CD14-positive monocyte (primary cell): ENCODE measurements around the gene SACM1L. TPM values are rescaled to one million over a fixed set of nuclear protein-coding genes. Genes with fewer than 3 reads are reported as not detected.

Experiments
- DNase-seq, 3 donors: peaks; one replicate each; pipeline ENCODE4 v3.0.0-alpha.2; 2011 to 2022
- H2AFZ ChIP-seq: 2 replicates; pipeline ENCODE4 v1.6.0; 2012; ENCODE audit warnings: mild to moderate bottlenecking, low read depth, low read length, inconsistent platforms; ENCODE audit not compliant: insufficient read depth, poor library complexity, severe bottlenecking
- H3K27ac ChIP-seq, 2 donors: 1 replicate in 1 of 2; 2 replicates in 1 of 2; pipeline ENCODE4 v1.5.1; 2012 to 2013; ENCODE audit warnings: low read length in 2 of 2, control low read depth in 1 of 2, inconsistent platforms in 1 of 2, low read depth in 1 of 2, mild to moderate bottlenecking in 1 of 2
- H3K27me3 ChIP-seq, 2 donors: one replicate each; pipeline versions ENCODE4 v1.6.0 to v1.6.1; 2011 to 2013; ENCODE audit warnings: low read length in 2 of 2; ENCODE audit not compliant: control insufficient read depth in 2 of 2, insufficient read depth in 2 of 2
- H3K36me3 ChIP-seq, 2 donors: replicated peaks in 1 of 2; 1 replicate in 1 of 2; 2 replicates in 1 of 2; pipeline versions ENCODE4 v1.5.1 to v1.6.1; 2012 to 2013; ENCODE audit warnings: low read length in 2 of 2, control low read depth in 1 of 2, inconsistent platforms in 1 of 2, mild to moderate bottlenecking in 1 of 2; ENCODE audit not compliant: insufficient read depth in 2 of 2, control insufficient read depth in 1 of 2
- H3K4me1 ChIP-seq, 2 donors: 1 replicate in 1 of 2; 2 replicates in 1 of 2; pipeline versions ENCODE4 v1.5.1 to v1.6.1; 2012 to 2013; ENCODE audit warnings: low read length in 2 of 2, control low read depth in 1 of 2, inconsistent platforms in 1 of 2, mild to moderate bottlenecking in 1 of 2, moderate library complexity in 1 of 2; ENCODE audit not compliant: insufficient read depth in 2 of 2, control insufficient read depth in 1 of 2
- H3K4me2 ChIP-seq: replicated peaks from 2 replicates; pipeline ENCODE3; 2012; ENCODE audit warnings: low read length, moderate library complexity, mild to moderate bottlenecking; ENCODE audit not compliant: poor library complexity, severe bottlenecking; ENCODE audit errors: extremely low read depth
- H3K4me3 ChIP-seq, 3 experiments: fragments of 200-600 bp in 1 of 3; sonication (generic) in 1 of 3; replicated peaks in 1 of 3; 1 replicate in 2 of 3; 2 replicates in 1 of 3; pipeline ENCODE4 v1.5.1; 2011 to 2013; ENCODE audit warnings: low read length in 3 of 3, mild to moderate bottlenecking in 3 of 3, control low read depth in 2 of 3, low read depth in 2 of 3, inconsistent platforms in 1 of 3, moderate library complexity in 1 of 3
- H3K79me2 ChIP-seq: 2 replicates; pipeline ENCODE4 v1.6.0; 2012; ENCODE audit warnings: mild to moderate bottlenecking, control low read depth, inconsistent platforms, low read length, moderate library complexity; ENCODE audit not compliant: insufficient read depth
- H3K9ac ChIP-seq: 2 replicates; pipeline ENCODE4 v1.6.0; 2017; ENCODE audit warnings: low read length, mild to moderate bottlenecking; ENCODE audit not compliant: insufficient read depth, poor library complexity, severe bottlenecking
- H3K9me3 ChIP-seq, 2 donors: replicated peaks in 1 of 2; 1 replicate in 1 of 2; 2 replicates in 1 of 2; pipeline versions ENCODE4 v1.5.1 to v1.6.1; 2012 to 2013; ENCODE audit warnings: low read length in 2 of 2, control low read depth in 1 of 2; ENCODE audit not compliant: control insufficient read depth in 1 of 2, insufficient read depth in 1 of 2
- H4K20me1 ChIP-seq: 2 replicates; pipeline ENCODE4 v1.6.0; 2012; ENCODE audit warnings: mild to moderate bottlenecking, low read length, control low read depth, moderate library complexity; ENCODE audit not compliant: insufficient read depth
- H3K27ac Mint-ChIP-seq, 7 donors: one replicate each; pipeline ENCODE4 v1.8.0; 2020; ENCODE audit warnings: mild to moderate bottlenecking in 7 of 7, mixed read lengths in 7 of 7, moderate library complexity in 6 of 7, inconsistent platforms in 2 of 7
- H3K27me3 Mint-ChIP-seq, 3 donors: one replicate each; pipeline ENCODE4 v1.8.0; 2021 to 2022; ENCODE audit warnings: low read depth in 3 of 3, mild to moderate bottlenecking in 3 of 3, mixed read lengths in 3 of 3, moderate library complexity in 3 of 3, inconsistent platforms in 1 of 3
- H3K36me3 Mint-ChIP-seq, 2 donors: one replicate each; pipeline ENCODE4 v1.8.0; 2020; ENCODE audit warnings: mixed read lengths in 2 of 2, inconsistent platforms in 1 of 2, mild to moderate bottlenecking in 1 of 2
- H3K4me1 Mint-ChIP-seq: one replicate; pipeline ENCODE4 v1.8.0; 2020; ENCODE audit warnings: mild to moderate bottlenecking, mixed read lengths
- H3K4me3 Mint-ChIP-seq, 2 donors: one replicate each; pipeline ENCODE4 v1.8.0; 2020; ENCODE audit warnings: mild to moderate bottlenecking in 2 of 2, mixed read lengths in 2 of 2, moderate library complexity in 1 of 2
- H3K9me3 Mint-ChIP-seq, 7 donors: one replicate each; pipeline ENCODE4 v1.8.0; 2020 to 2022; ENCODE audit warnings: mixed read lengths in 7 of 7, mild to moderate bottlenecking in 6 of 7, moderate library complexity in 6 of 7, inconsistent platforms in 2 of 7
- WGBS: methylation state at CpG from one replicate; pipeline ENCODE4 v1.1.5; 2013; ENCODE audit warnings: missing lambda C conversion rate; ENCODE audit not compliant: insufficient coverage; 5-methylcytosine and 5-hydroxymethylcytosine counted together
- intact Hi-C, 2 donors: fragments of 100-400 bp; cut with micrococcal nuclease; formaldehyde crosslinking; loops; one replicate each; pipeline versions ENCODE4 v1.15.0 to v1.15.1; 2023
- polyA plus RNA-seq, 3 donors: library from polyadenylated mRNA; depleted of rRNA in 1 of 3; unstranded in 2 of 3; stranded (reverse) in 1 of 3; fragments of 300-500 nt in 2 of 3; fragments of >200 nt in 1 of 3; fragmentation: Illumina TruSeq in 2 of 3; gene quantifications; 1 replicate in 2 of 3; 2 replicates in 1 of 3; pipeline ENCODE4 v1.2.3, GENCODE V29; 2012 to 2021
- TF ChIP-seq, protein P1 (sequence below): fragments of 200-600 bp; IDR thresholded peaks from one replicate; pipeline ENCODE4 v1.8.0; 2022; ENCODE audit warnings: antibody characterized with exemption, mild to moderate bottlenecking

The SACM1L gene
- polyA plus RNA-seq, 3 donors = 14.6 to 25.7 (median 21.5) TPM

DNA sequence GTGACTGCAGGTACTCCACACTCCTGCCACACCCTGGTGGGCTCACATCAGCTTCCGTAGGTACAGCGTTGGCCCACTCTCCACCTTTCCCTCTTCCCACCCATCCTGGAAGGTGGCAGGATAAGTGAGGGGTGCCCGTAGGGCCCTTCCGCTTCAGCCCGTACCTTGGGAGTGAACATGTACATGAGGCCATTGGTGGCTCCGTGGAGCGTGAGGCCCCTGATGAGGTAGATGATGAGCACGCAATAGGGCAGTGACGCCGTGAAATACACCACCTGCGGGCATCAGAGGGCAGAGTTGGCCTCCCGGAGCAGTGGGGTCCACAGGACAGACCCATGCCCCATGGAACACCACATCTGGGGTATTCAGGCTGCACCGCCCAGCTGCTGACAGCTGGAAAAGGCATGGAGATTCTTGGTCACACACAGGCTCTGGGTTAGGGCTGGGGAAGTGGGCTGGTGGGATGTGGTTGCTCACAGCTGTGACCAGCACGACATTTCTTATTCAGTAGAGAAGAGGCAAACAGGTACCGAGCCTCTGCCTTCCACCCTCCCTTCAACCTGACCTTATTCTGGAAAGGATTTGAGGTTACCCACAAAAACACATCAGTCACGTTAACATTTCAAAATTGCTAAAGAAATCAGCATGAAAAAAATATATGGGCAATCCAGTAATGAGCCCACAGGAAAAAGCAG, 83.3 kb downstream of the SACM1L start:
- DNase-seq = no peak
- Histone ChIP-seq H3K27ac (no peak overlapping the region), H3K9ac (no peak overlapping the region), H3K4me2 (no peak overlapping the region), H3K79me2 (no peaks in the 10 kb centered on the region), H3K4me3 (no peak overlapping the region), H3K4me1 (no peaks in the 10 kb centered on the region), H4K20me1 (no peaks in the 10 kb centered on the region), H3K27me3 (peaks cover 0 to 5% of the 10 kb centered on the region in 2 donors), H3K9me3 (no peaks in the 10 kb centered on the region), H3K36me3 (no peaks in the 10 kb centered on the region), H2AFZ (no peak overlapping the region)
- H3K36me3 Mint-ChIP-seq = no peaks in the 10 kb centered on the region
- H3K4me1 Mint-ChIP-seq = no peaks in the 10 kb centered on the region
- H3K4me3 Mint-ChIP-seq = no peak overlapping the region
- intact Hi-C loops = no loop called here
- peaks cover 0 to 2% (median 0%) of the 10 kb centered on the region in 7 donors for H3K9me3 Mint-ChIP-seq
- TF ChIP-seq, protein P1, sequence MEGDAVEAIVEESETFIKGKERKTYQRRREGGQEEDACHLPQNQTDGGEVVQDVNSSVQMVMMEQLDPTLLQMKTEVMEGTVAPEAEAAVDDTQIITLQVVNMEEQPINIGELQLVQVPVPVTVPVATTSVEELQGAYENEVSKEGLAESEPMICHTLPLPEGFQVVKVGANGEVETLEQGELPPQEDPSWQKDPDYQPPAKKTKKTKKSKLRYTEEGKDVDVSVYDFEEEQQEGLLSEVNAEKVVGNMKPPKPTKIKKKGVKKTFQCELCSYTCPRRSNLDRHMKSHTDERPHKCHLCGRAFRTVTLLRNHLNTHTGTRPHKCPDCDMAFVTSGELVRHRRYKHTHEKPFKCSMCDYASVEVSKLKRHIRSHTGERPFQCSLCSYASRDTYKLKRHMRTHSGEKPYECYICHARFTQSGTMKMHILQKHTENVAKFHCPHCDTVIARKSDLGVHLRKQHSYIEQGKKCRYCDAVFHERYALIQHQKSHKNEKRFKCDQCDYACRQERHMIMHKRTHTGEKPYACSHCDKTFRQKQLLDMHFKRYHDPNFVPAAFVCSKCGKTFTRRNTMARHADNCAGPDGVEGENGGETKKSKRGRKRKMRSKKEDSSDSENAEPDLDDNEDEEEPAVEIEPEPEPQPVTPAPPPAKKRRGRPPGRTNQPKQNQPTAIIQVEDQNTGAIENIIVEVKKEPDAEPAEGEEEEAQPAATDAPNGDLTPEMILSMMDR = no peak
- H3K27me3 Mint-ChIP-seq = peaks cover 6 to 23% (median 22%) of the 10 kb centered on the region in 3 donors
- 90% methylated on average over 10 of the region's 16 CpGs for WGBS
- H3K27ac Mint-ChIP-seq = peak overlapping the region in 1 of 7 donors; percentile 29

DNA sequence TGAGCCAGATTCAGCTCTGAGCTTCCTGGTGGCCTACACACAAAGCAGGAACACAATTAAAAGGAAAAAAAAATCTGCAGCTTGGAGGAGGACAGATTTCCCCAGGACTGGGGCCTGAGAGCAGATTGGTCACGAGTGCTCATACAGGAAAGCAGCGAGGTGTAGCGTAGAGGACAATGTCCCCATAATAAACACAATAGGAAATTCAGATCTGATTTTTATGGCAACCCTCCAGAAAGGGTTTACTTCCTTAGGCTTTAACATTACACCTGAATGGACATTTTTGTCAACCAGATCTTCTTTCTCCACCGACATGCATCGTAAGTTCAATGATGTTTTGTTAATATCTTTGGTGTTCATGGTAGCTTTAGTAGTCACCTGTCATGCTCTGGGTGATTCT, 83.9 kb downstream of the SACM1L start:
- Mint-ChIP-seq H3K27me3 (peaks cover 8 to 20% (median 19%) of the 10 kb centered on the region in 3 donors), H3K4me1 (no peaks in the 10 kb centered on the region), H3K36me3 (no peaks in the 10 kb centered on the region), H3K4me3 (no peak overlapping the region), H3K9me3 (peaks cover 0 to 1% (median 0%) of the 10 kb centered on the region in 7 donors), H3K27ac (peak overlapping the region in 1 of 7 donors; percentile 6)
- WGBS = no CpG with 5 or more reads among the region's 5 CpGs
- TF ChIP-seq, protein P1 = no peak
- no peaks in the 10 kb centered on the region for H3K79me2 ChIP-seq
- intact Hi-C loops = no loop called here
- H3K4me1 ChIP-seq = no peaks in the 10 kb centered on the region
- H3K4me3 ChIP-seq = no peak overlapping the region
- H3K9ac ChIP-seq = no peak overlapping the region
- H3K9me3 ChIP-seq = no peaks in the 10 kb centered on the region
- H3K4me2 ChIP-seq = no peak overlapping the region
- no peak overlapping the region for H3K27ac ChIP-seq
- no peak overlapping the region for H2AFZ ChIP-seq
- no peaks in the 10 kb centered on the region for H3K36me3 ChIP-seq
- DNase-seq = no peak
- H3K27me3 ChIP-seq = peaks cover 0 to 5% of the 10 kb centered on the region in 2 donors
- no peaks in the 10 kb centered on the region for H4K20me1 ChIP-seq
